H1 (cell line): Measurements from ENCODE around the gene GPS2. TPM values are rescaled to one million over a fixed set of nuclear protein-coding genes. Genes with fewer than 3 reads are reported as not detected.
"Not testable (repeated sequence)": the region's sequence is repeated elsewhere in the genome, so short reads cannot be mapped to it uniquely, and the experiment has no call there.

Experiments
- CTCF ChIA-PET: fragments of 300-600 bp; sonication (Branson Sonifier 250); formaldehyde crosslinking; loops from one replicate; lab custom pipeline; 2021; ENCODE audit not compliant: partially characterized antibody; lab: Charles Lee
- POLR2A ChIA-PET: fragments of 300-600 bp; sonication (Branson Sonifier 250); formaldehyde crosslinking; loops from one replicate; lab custom pipeline; 2021; ENCODE audit warnings: inconsistent platforms; ENCODE audit not compliant: partially characterized antibody; lab: Charles Lee
- DNase-seq, 2 experiments: peaks; one replicate each; pipeline versions ENCODE4 v3.0.0 to v3.0.0-alpha.2; 2010 to 2022; ENCODE audit warnings: low spot score in 2 of 2, low read depth in 1 of 2, mixed read lengths in 1 of 2
- FAIRE-seq: peaks from 2 replicates; lab custom pipeline; 2011; peaks lifted over from hg19 to GRCh38; lab: Jason Lieb, UNC
- H2AFZ ChIP-seq: 2 replicates; pipeline ENCODE4 v1.8.1; 2012; ENCODE audit warnings: low read length, inconsistent platforms
- H2AK5ac ChIP-seq: 2 replicates; pipeline ENCODE4 v1.6.1; 2013; ENCODE audit warnings: low read depth, low read length
- H2BK120ac ChIP-seq: replicated peaks from 2 replicates; pipeline ENCODE3; 2013; ENCODE audit warnings: low read depth, low read length, inconsistent platforms
- H2BK12ac ChIP-seq: 2 replicates; pipeline ENCODE4 v1.6.1; 2013; ENCODE audit warnings: low read depth, low read length
- H2BK15ac ChIP-seq: 2 replicates; pipeline ENCODE4 v1.6.1; 2013; ENCODE audit warnings: low read length
- H2BK20ac ChIP-seq: 2 replicates; pipeline ENCODE4 v1.6.1; 2013; ENCODE audit warnings: low read length
- H2BK5ac ChIP-seq: 2 replicates; pipeline ENCODE4 v1.6.1; 2013; ENCODE audit warnings: low read depth, low read length
- H3K14ac ChIP-seq: 2 replicates; pipeline ENCODE4 v1.6.1; 2013; ENCODE audit warnings: inconsistent platforms; ENCODE audit not compliant: insufficient read length
- H3K18ac ChIP-seq: 2 replicates; pipeline ENCODE4 v1.6.1; 2013; ENCODE audit warnings: low read length; ENCODE audit errors: extremely low read depth
- H3K23ac ChIP-seq: 2 replicates; pipeline ENCODE4 v1.6.1; 2013; ENCODE audit warnings: inconsistent platforms; ENCODE audit not compliant: insufficient read length
- H3K23me2 ChIP-seq: 2 replicates; pipeline ENCODE4 v1.6.1; 2013; ENCODE audit warnings: low read depth, low read length
- H3K27ac ChIP-seq: 2 replicates; pipeline ENCODE4 v1.6.1; 2011; ENCODE audit warnings: low read depth, low read length, inconsistent platforms
- H3K27me3 ChIP-seq, 4 experiments: replicated peaks in 1 of 4; 1 replicate in 1 of 4; 2 replicates in 3 of 4; pipeline versions ENCODE4 v1.6.1 to v1.8.1; 2011 to 2013; ENCODE audit warnings: low read length in 3 of 4, mild to moderate bottlenecking in 3 of 4, inconsistent platforms in 2 of 4, mixed read lengths in 2 of 4, moderate library complexity in 1 of 4; ENCODE audit not compliant: control insufficient read depth in 3 of 4, insufficient read depth in 3 of 4; ENCODE audit errors: extremely low read depth in 1 of 4
- H3K36me3 ChIP-seq, 4 experiments: 2 replicates each; pipeline versions ENCODE4 v1.6.1 to v1.8.1; 2011 to 2013; ENCODE audit warnings: mild to moderate bottlenecking in 4 of 4, low read length in 3 of 4, moderate library complexity in 2 of 4, control low read depth in 1 of 4, inconsistent platforms in 1 of 4; ENCODE audit not compliant: insufficient read depth in 4 of 4, control insufficient read depth in 2 of 4
- H3K4ac ChIP-seq: replicated peaks from 2 replicates; pipeline ENCODE3; 2013; ENCODE audit warnings: low read length, low read depth, mixed read lengths, inconsistent platforms; ENCODE audit not compliant: insufficient read length
- H3K4me1 ChIP-seq, 4 experiments: replicated peaks in 1 of 4; 1 replicate in 1 of 4; 2 replicates in 3 of 4; pipeline versions ENCODE4 v1.6.1 to v1.8.1; 2011 to 2013; ENCODE audit warnings: low read length in 3 of 4, inconsistent platforms in 2 of 4, mixed read lengths in 1 of 4; ENCODE audit not compliant: insufficient read depth in 4 of 4, control insufficient read depth in 3 of 4
- H3K4me2 ChIP-seq, 2 experiments: 2 replicates each; pipeline versions ENCODE4 v1.6.1 to v1.8.1; 2011 to 2013; ENCODE audit warnings: low read depth in 2 of 2, low read length in 2 of 2, control low read depth in 1 of 2, inconsistent platforms in 1 of 2, mild to moderate bottlenecking in 1 of 2; ENCODE audit not compliant: insufficient read depth in 1 of 2
- H3K4me3 ChIP-seq, 4 experiments: fragments of 200-600, 300-600 bp in 1 of 4; sonication (generic), shearing (Covaris generic), sonication (Bioruptor Twin) in 1 of 4; 2 replicates each; pipeline versions ENCODE4 v1.5.1 to v1.8.1; 2011 to 2016; ENCODE audit warnings: low read length in 4 of 4, low read depth in 3 of 4, control low read depth in 2 of 4, inconsistent platforms in 2 of 4, mild to moderate bottlenecking in 2 of 4, mixed read lengths in 1 of 4, moderate library complexity in 1 of 4; ENCODE audit not compliant: insufficient read depth in 2 of 4; ENCODE audit errors: extremely low read depth in 1 of 4
- H3K56ac ChIP-seq: replicated peaks from 2 replicates; pipeline ENCODE3; 2013; ENCODE audit warnings: low read depth, mild to moderate bottlenecking, mixed read lengths, low read length, inconsistent platforms; ENCODE audit not compliant: insufficient read length
- H3K79me1 ChIP-seq: 2 replicates; pipeline ENCODE4 v1.6.1; 2013; ENCODE audit warnings: low read depth, low read length, control low read depth
- H3K79me2 ChIP-seq, 2 experiments: 2 replicates each; pipeline versions ENCODE4 v1.6.1 to v1.8.1; 2012 to 2013; ENCODE audit warnings: low read length in 2 of 2, mild to moderate bottlenecking in 2 of 2, inconsistent platforms in 1 of 2; ENCODE audit not compliant: insufficient read depth in 2 of 2, control insufficient read depth in 1 of 2
- H3K9ac ChIP-seq, 4 experiments: replicated peaks in 1 of 4; 1 replicate in 1 of 4; 2 replicates in 3 of 4; pipeline versions ENCODE4 v1.6.1 to v1.8.1; 2011 to 2013; ENCODE audit warnings: low read depth in 3 of 4, low read length in 3 of 4, control low read depth in 2 of 4, mild to moderate bottlenecking in 2 of 4, moderate library complexity in 2 of 4, inconsistent platforms in 1 of 4; ENCODE audit errors: extremely low read depth in 1 of 4
- H3K9me3 ChIP-seq, 2 experiments: 2 replicates each; pipeline versions ENCODE4 v1.6.1 to v1.8.1; 2012 to 2013; ENCODE audit warnings: mild to moderate bottlenecking in 2 of 2, moderate library complexity in 2 of 2, control low read depth in 1 of 2, inconsistent platforms in 1 of 2, low read depth in 1 of 2, low read length in 1 of 2, mixed read lengths in 1 of 2; ENCODE audit not compliant: insufficient read depth in 2 of 2
- H4K20me1 ChIP-seq, 2 experiments: replicated peaks in 1 of 2; 2 replicates each; pipeline versions ENCODE3 to v1.8.1; 2011 to 2013; ENCODE audit warnings: inconsistent platforms in 2 of 2, low read length in 2 of 2, mild to moderate bottlenecking in 1 of 2; ENCODE audit not compliant: insufficient read depth in 2 of 2, control insufficient read depth in 1 of 2
- H4K5ac ChIP-seq: 2 replicates; pipeline ENCODE4 v1.6.1; 2013; ENCODE audit warnings: low read length, low read depth, mixed read lengths, inconsistent platforms; ENCODE audit not compliant: insufficient read length
- H4K8ac ChIP-seq: 2 replicates; pipeline ENCODE4 v1.8.0; 2013; ENCODE audit warnings: mild to moderate bottlenecking, moderate library complexity, low read length, inconsistent platforms; ENCODE audit not compliant: insufficient read depth; ENCODE audit errors: extremely low read depth
- H4K91ac ChIP-seq: replicated peaks from 2 replicates; pipeline ENCODE3; 2013; ENCODE audit warnings: low read length, mixed read lengths, inconsistent platforms; ENCODE audit not compliant: insufficient read length
- CEBPB ChIP-seq: IDR thresholded peaks from 2 replicates; pipeline ENCODE4 v1.6.1; 2012; ENCODE audit warnings: low read depth, low read length
- CHD2 ChIP-seq: IDR thresholded peaks from 2 replicates; pipeline ENCODE4 v1.6.1; 2012; ENCODE audit warnings: low read length, improper control_type of control experiment
- EP300 ChIP-seq, 2 experiments: IDR thresholded peaks; 1 replicate in 1 of 2; 2 replicates in 1 of 2; pipeline ENCODE4 v1.6.1; 2011 to 2012; ENCODE audit warnings: low read depth in 2 of 2, low read length in 2 of 2, mild to moderate bottlenecking in 2 of 2, borderline replicate concordance in 1 of 2, inconsistent platforms in 1 of 2, moderate library complexity in 1 of 2
- KDM1A ChIP-seq: fragments of 200-600, 300-600 bp; sonication (generic); IDR thresholded peaks from 2 replicates; pipeline ENCODE4 v1.7.1; 2016; ENCODE audit warnings: mild to moderate bottlenecking, low read length, borderline replicate concordance
- POLR2AphosphoS5 ChIP-seq: IDR thresholded peaks from 2 replicates; pipeline ENCODE4 v1.6.1; 2011; ENCODE audit warnings: low read depth, low read length
- RBBP5 ChIP-seq: IDR thresholded peaks from 2 replicates; pipeline ENCODE4 v1.7.1; 2012; ENCODE audit warnings: low read depth, mild to moderate bottlenecking, inconsistent platforms, low read length, moderate library complexity, borderline replicate concordance
- SAP30 ChIP-seq: fragments of 300-600 bp; sonication (generic); IDR thresholded peaks from 2 replicates; pipeline ENCODE4 v1.7.1; 2012; ENCODE audit warnings: low read length, moderate library complexity, mild to moderate bottlenecking, inconsistent platforms; ENCODE audit not compliant: insufficient read depth, insufficient replicate concordance
- SP1 ChIP-seq: IDR thresholded peaks from 2 replicates; pipeline ENCODE4 v1.6.1; 2011; ENCODE audit warnings: low read depth, low read length
- TBP ChIP-seq: IDR thresholded peaks from 2 replicates; pipeline ENCODE4 v1.6.1; 2011; ENCODE audit warnings: low read depth, low read length, improper control_type of control experiment
- WGBS, 2 experiments: shearing (Covaris generic) in 1 of 2; methylation state at CpG; one replicate each; pipeline versions ENCODE4 v1.1.6 to v1.1.7; 2013 to 2015; ENCODE audit warnings: low lambda C conversion rate in 2 of 2, mixed read lengths in 2 of 2, inconsistent platforms in 1 of 2, low coverage in 1 of 2, missing lambda C conversion rate in 1 of 2; ENCODE audit not compliant: insufficient replicate concordance in 2 of 2, insufficient coverage in 1 of 2, insufficient read length in 1 of 2; ENCODE audit errors: extremely low coverage in 1 of 2, missing lambda C conversion rate in 1 of 2; 5-methylcytosine and 5-hydroxymethylcytosine counted together
- polyA plus RNA-seq, 7 experiments: library from polyadenylated mRNA; depleted of rRNA in 3 of 7; stranded (reverse) in 5 of 7; unstranded in 2 of 7; fragments of >200 nt in 5 of 7; fragments of 200-250 nt in 2 of 7; gene quantifications; 1 replicate in 5 of 7; 2 replicates in 1 of 7; 4 replicates in 1 of 7; pipeline versions ENCODE4 v1.2.1 to v1.2.3, GENCODE V29; 2011 to 2013; ENCODE audit warnings: missing spikeins in 2 of 7, mixed read lengths in 2 of 7
- total RNA-seq: library from RNA; stranded (reverse); fragmentation: NEBNext Ultra II Directional; extraction: Animal tissue kit (Norgen Biotek cat#: 25700); gene quantifications from 2 replicates; pipeline ENCODE4 v1.2.1, GENCODE V29; 2021

GPS2 gene
- total and polyA plus RNA-seq, 2 of the 8 experiments (the other 6 are each of a cell fraction or from before 2014, with no cell fraction given) = 67.0 to 152 TPM

- TF ChIP-seq POLR2AphosphoS5 = no peak; the same call in 1 of the 2 replicates
- no peak for TF ChIP-seq SAP30
- TF ChIP-seq CEBPB = no peak
- TF ChIP-seq SP1 = peak; percentile 67; the same call in 1 of the 2 replicates
- peak; percentile 94; the same call in 1 of the 2 replicates for TF ChIP-seq RBBP5
- 0 out of 2 replicates have a peak, but pooled peaks have one; percentile 20 for TF ChIP-seq TBP
- TF ChIP-seq CHD2 = no peak
- TF ChIP-seq KDM1A = peak; percentile 67; the same call in 1 of the 2 replicates
- peak in 1 of 2 experiments; percentile 52; a peak in 1 of 3 replicates for TF ChIP-seq EP300 (IDR thresholded peaks at IDR 0.05; ENCODE audit: borderline replicate concordance in 1 of 2, low read depth in 2 of 2, low read length in 2 of 2)
These were observed 21.3 kb upstream of the GPS2 start, which contains the start of gene ACAP1 (continued) for GRCh38 chr17:7336240-7337175.

DNA sequence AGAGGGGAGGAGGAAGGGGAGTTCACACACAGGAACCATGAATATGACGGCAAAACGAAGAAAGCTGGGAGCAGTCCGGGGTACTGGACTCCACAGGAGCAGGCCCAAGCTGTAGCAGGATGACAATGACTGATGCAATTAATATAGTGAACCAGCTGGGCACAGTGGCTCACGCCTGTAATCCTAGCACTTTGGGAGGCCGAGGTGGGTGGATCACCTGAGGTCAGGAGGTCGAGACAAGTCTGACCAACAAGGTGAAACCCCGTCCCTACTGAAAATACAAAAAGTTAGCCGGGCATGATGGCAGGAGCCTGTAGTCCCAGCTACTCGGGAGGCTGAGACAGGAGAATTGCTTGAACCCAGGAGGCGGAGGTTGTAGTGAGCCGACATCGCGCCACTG lies 20.6 kb upstream of the GPS2 start:
- H3K23ac ChIP-seq, H3K79me2 ChIP-seq, FAIRE-seq, H2AK5ac ChIP-seq, H3K9ac ChIP-seq, DNase-seq, H4K20me1 ChIP-seq, H4K5ac ChIP-seq, H3K36me3 ChIP-seq, H3K79me1 ChIP-seq, H3K4ac ChIP-seq, H3K27ac ChIP-seq, H3K9me3 ChIP-seq, H2BK120ac ChIP-seq, H3K23me2 ChIP-seq, H2AFZ ChIP-seq, H3K56ac ChIP-seq, H3K27me3 ChIP-seq, H3K14ac ChIP-seq: not testable (repeated sequence)
- POLR2A ChIA-PET = interaction anchor here (1.1 to 6.9 kb wide), 16 partner anchors 9 to 248 kb away, joined by 3 to 93 read pairs (median 5); partner anchors contain the start of genes GPS2, MPDU1, NEURL4 and NLGN2
- Histone ChIP-seq H2BK12ac (peak overlapping the region; percentile 72; the same call in 1 of the 2 replicates), H2BK5ac (peak overlapping the region; percentile 82; the same call in 1 of the 2 replicates), H3K18ac (peak overlapping the region; percentile 72; the same call in 1 of the 2 replicates), H3K4me2 (peak overlapping the region in 1 of 2 experiments; percentile 82; a peak in 2 of 4 replicates), H3K4me1 (peaks cover 3 to 18% (median 15%) of the 10 kb centered on the region in 4 experiments), H2BK20ac (0 out of 2 replicates have a peak overlapping the region, but pooled peaks have one; percentile 48), H4K91ac (peak overlapping the region; percentile 44), H2BK15ac (peak overlapping the region; percentile 55; the same call in 1 of the 2 replicates), H4K8ac (peak overlapping the region; percentile 35; the same call in 1 of the 2 replicates), H3K4me3 (peak overlapping the region in 1 of 4 experiments; percentile 52; a peak in 1 of 8 replicates)
- 95% methylated on average over 13 of the region's 13 CpGs; no CpG with 5 or more reads in 1 of the 2 experiments for WGBS, 2 experiments
- CTCF ChIA-PET = interaction anchor here (1.0 to 6.0 kb wide), 10 partner anchors 9 to 254 kb away, joined by 3 to 82 read pairs (median 8); partner anchors contain the start of genes KCTD11, SOX15 and TMEM95
